Fibroblast of pulmonary artery (primary cell): ENCODE measurements around the gene TMPRSS11A.

Experiments used
- DNase-seq: peaks from one replicate; pipeline ENCODE4 v3.0.0-alpha.2; 2010; ENCODE audit warnings: low read depth
- H3K4me3 ChIP-seq: replicated peaks from 2 replicates; pipeline ENCODE4 v1.5.1; 2011; ENCODE audit warnings: low read depth, mild to moderate bottlenecking, control low read depth, low read length, moderate library complexity
- CTCF ChIP-seq: IDR thresholded peaks from 2 replicates; pipeline ENCODE4 v1.5.1; 2011; ENCODE audit warnings: mild to moderate bottlenecking, control low read depth, low read length, inconsistent platforms; ENCODE audit errors: missing control alignments

The TMPRSS11A gene

GRCh38 chr4:67909905-67910584, 53.2 kb downstream of the TMPRSS11A start:
- peak; percentile 70 for TF ChIP-seq CTCF
- DNase-seq, result peak; percentile 49

GRCh38 chr4:67907650-67908049, 55.6 kb downstream of the TMPRSS11A start:
- no peak overlapping the region for H3K4me3 ChIP-seq
- no peak for TF ChIP-seq CTCF
- no peak for DNase-seq

More at GRCh38 chr4:67909905-67910584, 53.2 kb downstream of the TMPRSS11A start:
- no peak overlapping the region for H3K4me3 ChIP-seq

GRCh38 chr4:67899096-67899495, 64.2 kb downstream of the TMPRSS11A start:
- DNase-seq, result no peak
- no peak overlapping the region for H3K4me3 ChIP-seq
- TF ChIP-seq CTCF, result no peak

- TF ChIP-seq CTCF, result no peak
- DNase-seq, result no peak
- H3K4me3 ChIP-seq, result no peak overlapping the region
Observed at GRCh38 chr4:67897686-67898085, 65.6 kb downstream of the TMPRSS11A start.

GRCh38 chr4:67896421-67897065, 66.8 kb downstream of the TMPRSS11A start:
- no peak for DNase-seq
- no peak for TF ChIP-seq CTCF
- no peak overlapping the region for H3K4me3 ChIP-seq

- H3K4me3 ChIP-seq, result no peak overlapping the region
- no peak for DNase-seq
- no peak for TF ChIP-seq CTCF
Observed at GRCh38 chr4:67894659-67895058, 68.6 kb downstream of the TMPRSS11A start.
